ENCODE measurements around the gene MGMT.

DNA sequence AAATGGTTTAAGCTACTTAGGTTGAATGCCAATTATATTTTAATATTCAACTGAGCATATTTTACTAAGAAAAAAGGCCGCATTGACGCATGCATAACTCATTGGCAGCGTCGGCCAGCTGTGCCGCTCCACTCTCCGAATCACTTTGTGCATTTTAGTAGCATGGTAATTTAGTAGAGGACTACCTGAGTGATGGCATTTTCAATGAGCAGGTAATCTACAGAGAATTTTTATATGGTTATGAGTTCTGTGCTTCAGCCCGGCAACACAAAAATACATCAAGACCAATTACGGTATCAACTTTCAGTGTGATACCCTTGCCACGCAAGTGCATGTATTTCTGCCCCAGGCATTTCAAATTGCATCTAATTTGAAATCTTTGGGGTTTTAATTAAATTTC, 249.8 kb downstream of the MGMT start:
- TF ChIP-seq, protein P1, sequence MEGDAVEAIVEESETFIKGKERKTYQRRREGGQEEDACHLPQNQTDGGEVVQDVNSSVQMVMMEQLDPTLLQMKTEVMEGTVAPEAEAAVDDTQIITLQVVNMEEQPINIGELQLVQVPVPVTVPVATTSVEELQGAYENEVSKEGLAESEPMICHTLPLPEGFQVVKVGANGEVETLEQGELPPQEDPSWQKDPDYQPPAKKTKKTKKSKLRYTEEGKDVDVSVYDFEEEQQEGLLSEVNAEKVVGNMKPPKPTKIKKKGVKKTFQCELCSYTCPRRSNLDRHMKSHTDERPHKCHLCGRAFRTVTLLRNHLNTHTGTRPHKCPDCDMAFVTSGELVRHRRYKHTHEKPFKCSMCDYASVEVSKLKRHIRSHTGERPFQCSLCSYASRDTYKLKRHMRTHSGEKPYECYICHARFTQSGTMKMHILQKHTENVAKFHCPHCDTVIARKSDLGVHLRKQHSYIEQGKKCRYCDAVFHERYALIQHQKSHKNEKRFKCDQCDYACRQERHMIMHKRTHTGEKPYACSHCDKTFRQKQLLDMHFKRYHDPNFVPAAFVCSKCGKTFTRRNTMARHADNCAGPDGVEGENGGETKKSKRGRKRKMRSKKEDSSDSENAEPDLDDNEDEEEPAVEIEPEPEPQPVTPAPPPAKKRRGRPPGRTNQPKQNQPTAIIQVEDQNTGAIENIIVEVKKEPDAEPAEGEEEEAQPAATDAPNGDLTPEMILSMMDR (IDR thresholded peaks at IDR 0.05; ENCODE audit: low read depth, low read length, missing input control): no peak
- no peak for TF ChIP-seq TAF1 (conservative IDR thresholded peaks at IDR 0.05)
- no peak for TF ChIP-seq HNF4A (conservative IDR thresholded peaks at IDR 0.05)
- TF ChIP-seq, protein P2, sequence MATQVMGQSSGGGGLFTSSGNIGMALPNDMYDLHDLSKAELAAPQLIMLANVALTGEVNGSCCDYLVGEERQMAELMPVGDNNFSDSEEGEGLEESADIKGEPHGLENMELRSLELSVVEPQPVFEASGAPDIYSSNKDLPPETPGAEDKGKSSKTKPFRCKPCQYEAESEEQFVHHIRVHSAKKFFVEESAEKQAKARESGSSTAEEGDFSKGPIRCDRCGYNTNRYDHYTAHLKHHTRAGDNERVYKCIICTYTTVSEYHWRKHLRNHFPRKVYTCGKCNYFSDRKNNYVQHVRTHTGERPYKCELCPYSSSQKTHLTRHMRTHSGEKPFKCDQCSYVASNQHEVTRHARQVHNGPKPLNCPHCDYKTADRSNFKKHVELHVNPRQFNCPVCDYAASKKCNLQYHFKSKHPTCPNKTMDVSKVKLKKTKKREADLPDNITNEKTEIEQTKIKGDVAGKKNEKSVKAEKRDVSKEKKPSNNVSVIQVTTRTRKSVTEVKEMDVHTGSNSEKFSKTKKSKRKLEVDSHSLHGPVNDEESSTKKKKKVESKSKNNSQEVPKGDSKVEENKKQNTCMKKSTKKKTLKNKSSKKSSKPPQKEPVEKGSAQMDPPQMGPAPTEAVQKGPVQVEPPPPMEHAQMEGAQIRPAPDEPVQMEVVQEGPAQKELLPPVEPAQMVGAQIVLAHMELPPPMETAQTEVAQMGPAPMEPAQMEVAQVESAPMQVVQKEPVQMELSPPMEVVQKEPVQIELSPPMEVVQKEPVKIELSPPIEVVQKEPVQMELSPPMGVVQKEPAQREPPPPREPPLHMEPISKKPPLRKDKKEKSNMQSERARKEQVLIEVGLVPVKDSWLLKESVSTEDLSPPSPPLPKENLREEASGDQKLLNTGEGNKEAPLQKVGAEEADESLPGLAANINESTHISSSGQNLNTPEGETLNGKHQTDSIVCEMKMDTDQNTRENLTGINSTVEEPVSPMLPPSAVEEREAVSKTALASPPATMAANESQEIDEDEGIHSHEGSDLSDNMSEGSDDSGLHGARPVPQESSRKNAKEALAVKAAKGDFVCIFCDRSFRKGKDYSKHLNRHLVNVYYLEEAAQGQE (IDR thresholded peaks at IDR 0.05): no peak
- no peak for TF ChIP-seq HNF4G (IDR thresholded peaks at IDR 0.05)
- TF ChIP-seq GABPA (IDR thresholded peaks at IDR 0.05 in 1 of 2, conservative IDR thresholded peaks at IDR 0.05 in 1 of 2): no peak
- TF ChIP-seq, protein P3, sequence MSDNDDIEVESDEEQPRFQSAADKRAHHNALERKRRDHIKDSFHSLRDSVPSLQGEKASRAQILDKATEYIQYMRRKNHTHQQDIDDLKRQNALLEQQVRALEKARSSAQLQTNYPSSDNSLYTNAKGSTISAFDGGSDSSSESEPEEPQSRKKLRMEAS (IDR thresholded peaks at IDR 0.05): no peak
- TF ChIP-seq EGR1 (IDR thresholded peaks at IDR 0.05; ENCODE audit: low read depth in 2 of 2): no peak
- TF ChIP-seq YY1 (IDR thresholded peaks at IDR 0.05): no peak
- TF ChIP-seq, protein P4, sequence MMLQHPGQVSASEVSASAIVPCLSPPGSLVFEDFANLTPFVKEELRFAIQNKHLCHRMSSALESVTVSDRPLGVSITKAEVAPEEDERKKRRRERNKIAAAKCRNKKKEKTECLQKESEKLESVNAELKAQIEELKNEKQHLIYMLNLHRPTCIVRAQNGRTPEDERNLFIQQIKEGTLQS (IDR thresholded peaks at IDR 0.05): no peak
- no peak for TF ChIP-seq RAD21 (IDR thresholded peaks at IDR 0.05)
- TF ChIP-seq SP1 (IDR thresholded peaks at IDR 0.05): no peak

Data from liver (tissue), 3 donors.